Mammary epithelial cell (primary cell): ENCODE data around the gene SCARB2.

Source experiments
- CTCF ChIP-seq, 2 donors: IDR thresholded peaks in 1 of 2; conservative IDR thresholded peaks in 1 of 2; 2 replicates each; pipeline ENCODE4 v1.5.1; 2011 to 2012; ENCODE audit warnings: inconsistent platforms in 2 of 2, low read length in 2 of 2, mild to moderate bottlenecking in 2 of 2, control low read depth in 1 of 2, low read depth in 1 of 2; ENCODE audit not compliant: insufficient read depth in 1 of 2; ENCODE audit errors: extremely low read depth in 1 of 2
- EZH2 ChIP-seq: IDR thresholded peaks from 2 replicates; pipeline ENCODE4 v1.6.1; 2012; ENCODE audit warnings: low read length, inconsistent platforms, borderline replicate concordance

GRCh38 chr4:76177709-76178108, 35.9 kb downstream of the SCARB2 start:
- TF ChIP-seq CTCF (conservative IDR thresholded peaks at IDR 0.05 in 1 of 2, IDR thresholded peaks at IDR 0.05 in 1 of 2; ENCODE audit: extremely low read depth in 1 of 2, insufficient read depth in 1 of 2, low read depth in 1 of 2, low read length in 2 of 2) (no peak), EZH2 (no peak)
